Cardiac fibroblast (primary cell): ENCODE measurements around the gene VDAC1.

ENCODE experiments used
- DNase-seq, 2 donors: peaks; one replicate each; pipeline versions ENCODE4 v3.0.0 to v3.0.0-alpha.2; 2010; ENCODE audit warnings: low read depth in 2 of 2
- H3K4me3 ChIP-seq, 2 donors: replicated peaks in 1 of 2; 1 replicate in 1 of 2; 2 replicates in 1 of 2; pipeline ENCODE4 v1.5.1; 2011; ENCODE audit warnings: low read depth in 2 of 2, low read length in 2 of 2, mild to moderate bottlenecking in 2 of 2, moderate library complexity in 1 of 2
- CTCF ChIP-seq: IDR thresholded peaks from one replicate; pipeline ENCODE4 v1.5.1; 2011; ENCODE audit warnings: low read depth, mild to moderate bottlenecking, low read length, inconsistent platforms

Gene VDAC1

GRCh38 chr5:133967698-133968203 lies 37.0 kb downstream of the VDAC1 start:
- peak; percentile 33 to 49 for DNase-seq
- no peak for TF ChIP-seq CTCF
- peak overlapping the region; percentile 88 to 98 for H3K4me3 ChIP-seq

- peak overlapping the region in 1 of 2 donors; percentile 88 for H3K4me3 ChIP-seq
- no peak for TF ChIP-seq CTCF
- DNase-seq = peak; percentile 40 to 51
These were observed 37.7 kb downstream of the VDAC1 start for GRCh38 chr5:133967124-133967523.

GRCh38 chr5:133966090-133966489 lies 38.7 kb downstream of the VDAC1 start:
- TF ChIP-seq CTCF = no peak
- no peak for DNase-seq
- no peak overlapping the region for H3K4me3 ChIP-seq

- H3K4me3 ChIP-seq = no peak overlapping the region
- TF ChIP-seq CTCF = no peak
These were observed 41.2 kb downstream of the VDAC1 start for GRCh38 chr5:133963493-133964128.

GRCh38 chr5:133962801-133963476 lies 41.8 kb downstream of the VDAC1 start:
- peak; percentile 55 to 64 for DNase-seq
- TF ChIP-seq CTCF = no peak
- no peak overlapping the region for H3K4me3 ChIP-seq

More at GRCh38 chr5:133963493-133964128, 41.2 kb downstream of the VDAC1 start:
- no peak for DNase-seq

- DNase-seq = no peak
- TF ChIP-seq CTCF = no peak
- no peak overlapping the region for H3K4me3 ChIP-seq
These were observed 42.6 kb downstream of the VDAC1 start for GRCh38 chr5:133962131-133962530.
